GM18505 (cell line): ENCODE measurements around the gene SHH.

ENCODE experiments used
- ATAC-seq: cut with Tn5 transposase; IDR thresholded peaks from one replicate; pipeline ENCODE4 v1.9.1; 2021; ENCODE audit not compliant: unreplicated experiment
- POLR2A ChIP-seq: IDR thresholded peaks from 4 replicates; pipeline ENCODE4 v1.6.1; 2011; ENCODE audit warnings: borderline replicate concordance; ENCODE audit not compliant: insufficient read depth, insufficient read length; ENCODE audit errors: extremely low read depth

The SHH gene

DNA sequence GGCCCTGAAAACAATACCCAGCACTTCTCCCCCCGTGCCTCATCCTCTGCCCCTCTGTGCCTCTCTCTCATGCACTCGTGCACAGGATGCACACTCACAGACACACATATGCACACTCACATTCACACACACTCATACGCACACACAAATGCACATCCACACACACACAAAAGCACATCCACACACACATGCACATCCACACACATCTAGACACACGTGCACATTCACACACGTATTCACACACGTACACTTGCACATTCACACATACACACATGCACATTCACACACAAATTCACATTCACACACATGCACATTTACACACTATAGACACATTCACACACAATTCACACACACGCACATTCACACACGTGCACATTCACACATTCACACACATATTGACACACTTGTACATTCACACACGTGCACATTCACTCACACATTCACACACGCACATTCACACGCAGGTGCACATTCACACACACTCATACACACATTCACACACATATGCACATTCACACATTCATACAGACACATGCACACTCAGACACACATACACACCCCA, 19.2 kb downstream of the SHH start:
- TF ChIP-seq POLR2A = no peak
- ATAC-seq = no peak

DNA sequence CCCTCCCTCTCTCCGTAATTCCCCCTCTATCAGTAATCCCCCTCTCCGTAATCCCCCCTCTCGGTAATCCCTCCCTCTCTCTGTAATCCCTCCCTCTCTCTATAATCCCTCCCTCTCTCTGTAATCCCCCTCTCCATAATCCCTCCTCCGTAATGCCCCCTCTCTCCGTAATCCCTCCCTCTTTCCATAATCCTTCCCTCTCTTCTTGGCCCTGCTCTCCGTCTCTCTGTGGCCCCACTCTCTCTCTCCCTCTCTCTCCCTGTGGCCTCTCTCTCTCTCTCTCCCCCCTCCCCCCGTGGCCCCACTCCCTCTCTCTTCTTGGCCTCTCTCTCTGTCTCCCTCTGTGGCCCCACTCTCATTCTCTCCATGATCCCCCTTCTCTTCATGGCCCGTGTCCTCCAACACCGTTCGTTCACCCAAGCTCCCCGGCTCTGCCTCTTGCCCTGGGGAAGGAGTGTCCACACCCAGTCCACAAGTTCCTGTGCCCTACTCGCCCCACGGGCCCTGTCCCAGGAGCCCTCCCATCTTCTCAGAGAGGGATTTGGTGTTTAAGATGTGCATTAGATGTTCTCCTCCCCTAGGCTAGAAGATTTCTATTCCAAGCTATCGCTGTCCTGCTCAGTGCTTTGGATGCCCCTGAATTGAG, 19.8 kb downstream of the SHH start:
- TF ChIP-seq POLR2A = no peak
- no peak for ATAC-seq

DNA sequence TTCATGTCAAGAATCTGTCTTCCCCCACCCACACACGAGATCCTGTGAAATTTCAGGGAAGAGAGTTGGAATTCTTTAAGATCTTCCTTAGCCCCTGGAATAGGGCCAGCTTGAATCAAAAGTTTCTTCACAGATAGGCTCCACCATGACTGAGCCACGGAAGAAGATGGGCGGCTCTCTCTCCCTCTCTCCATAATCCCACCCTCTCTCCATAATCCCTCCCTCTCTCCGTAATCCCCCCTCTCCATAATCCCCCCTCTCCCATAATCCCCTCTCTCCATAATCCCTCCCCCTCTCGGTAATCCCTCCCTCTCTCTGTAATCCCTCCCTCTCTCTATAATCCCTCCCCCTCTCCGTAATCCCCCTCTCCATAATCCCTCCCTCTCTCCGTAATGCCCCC, 20.4 kb downstream of the SHH start:
- ATAC-seq = no peak

DNA sequence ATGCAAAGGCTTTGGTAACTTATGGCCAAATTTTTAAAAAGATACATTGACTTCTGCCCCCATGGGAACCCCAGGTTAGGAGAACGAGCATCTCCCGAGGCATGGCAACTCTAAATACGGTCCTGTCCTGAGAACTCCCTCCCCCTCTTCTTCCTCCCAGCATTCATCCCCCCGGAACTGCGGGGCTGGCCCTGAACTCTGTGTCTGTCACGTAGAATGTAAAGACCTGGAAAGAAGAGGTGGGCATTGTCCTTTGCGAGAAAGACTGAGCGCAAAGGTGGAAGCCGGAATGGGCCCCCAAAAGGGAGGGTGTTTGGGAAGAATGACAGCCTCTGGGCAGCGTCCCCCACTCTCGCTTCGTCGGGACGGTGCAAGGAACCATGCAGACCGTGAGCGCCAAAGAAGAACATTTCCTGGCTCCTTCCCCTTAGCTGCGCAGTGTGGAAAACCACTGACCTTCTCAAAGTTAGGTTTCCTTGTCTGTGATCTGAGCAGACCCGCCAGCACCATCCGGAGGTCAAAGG, 21.0 kb downstream of the SHH start:
- TF ChIP-seq POLR2A = no peak
- ATAC-seq = no peak

More for the DNA sequence above, 20.4 kb downstream of the SHH start:
- no peak for TF ChIP-seq POLR2A

DNA sequence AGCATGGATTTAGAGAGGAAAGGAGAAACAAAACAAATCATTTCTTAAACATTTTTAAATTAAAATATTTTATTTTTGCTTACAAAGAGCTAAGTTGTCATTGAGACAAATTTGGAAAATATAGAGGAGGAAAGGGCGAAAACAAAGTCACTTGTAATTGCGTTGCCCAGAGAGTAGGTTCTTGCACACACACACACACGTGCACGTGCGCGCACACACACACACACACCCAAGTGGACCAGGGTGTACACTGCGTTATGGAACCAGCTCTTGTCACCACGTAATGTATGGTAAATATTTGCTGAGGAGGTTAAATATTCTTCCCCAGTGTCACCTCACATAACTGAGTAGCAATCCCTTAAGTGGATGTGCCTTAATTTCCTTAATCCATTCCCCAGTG, 21.6 kb downstream of the SHH start:
- TF ChIP-seq POLR2A = no peak
- ATAC-seq = no peak

DNA sequence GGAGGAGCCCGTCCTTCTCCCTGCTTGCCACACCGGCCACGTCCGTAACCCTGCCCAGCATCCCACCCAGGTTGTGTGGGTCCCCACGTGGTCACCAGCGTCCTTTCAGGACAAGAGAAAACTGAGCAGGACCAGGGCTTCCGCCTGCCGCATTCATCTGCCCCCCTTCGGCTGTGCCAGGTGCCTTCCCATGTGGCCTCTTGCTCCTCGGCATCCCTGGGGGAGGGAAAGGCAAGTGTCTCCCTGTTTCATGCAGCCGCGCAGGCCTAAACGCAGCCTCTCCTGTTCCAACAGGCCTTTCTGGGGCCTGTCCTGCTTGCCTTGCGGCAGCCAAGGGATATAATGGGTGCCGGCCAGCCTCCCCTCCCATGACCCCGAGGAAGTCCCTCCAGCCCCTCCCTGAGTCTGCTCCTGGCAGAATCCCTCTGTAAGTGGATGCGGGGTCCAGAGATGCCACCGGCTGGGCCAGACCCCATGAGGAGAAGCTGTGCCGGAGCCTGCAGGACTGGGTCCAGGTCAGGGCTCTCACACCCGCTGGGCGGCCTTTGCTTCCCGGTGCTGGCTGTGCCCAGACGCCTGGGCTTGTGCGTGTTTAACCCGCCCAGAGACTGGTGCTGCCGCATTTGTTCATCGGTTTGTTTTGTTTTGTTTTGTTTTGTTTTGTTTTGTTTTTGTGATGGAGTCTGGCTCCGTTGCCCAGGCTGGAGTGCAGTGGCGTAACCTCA, 23.1 kb downstream of the SHH start:
- no peak for TF ChIP-seq POLR2A
- ATAC-seq = no peak

DNA sequence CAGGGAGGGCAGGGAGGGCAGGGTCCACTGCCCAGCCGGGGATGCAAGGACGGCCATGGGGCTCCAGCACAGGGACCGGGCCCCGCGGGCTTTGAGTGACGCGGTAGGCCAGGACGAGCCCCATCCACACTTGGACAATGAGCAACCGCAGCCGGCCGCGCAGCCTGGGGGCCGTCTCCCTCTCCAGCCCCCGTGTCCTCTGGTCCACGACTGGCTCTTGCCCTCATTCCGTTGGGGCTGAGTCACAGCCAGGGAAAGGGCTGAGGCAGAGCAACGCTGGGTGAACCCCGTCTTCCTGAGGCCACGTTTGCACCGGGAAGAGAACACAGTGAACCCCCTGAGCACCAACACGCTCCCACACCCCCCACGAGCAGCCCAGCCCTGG, 23.7 kb downstream of the SHH start:
- TF ChIP-seq POLR2A = no peak
- no peak for ATAC-seq

DNA sequence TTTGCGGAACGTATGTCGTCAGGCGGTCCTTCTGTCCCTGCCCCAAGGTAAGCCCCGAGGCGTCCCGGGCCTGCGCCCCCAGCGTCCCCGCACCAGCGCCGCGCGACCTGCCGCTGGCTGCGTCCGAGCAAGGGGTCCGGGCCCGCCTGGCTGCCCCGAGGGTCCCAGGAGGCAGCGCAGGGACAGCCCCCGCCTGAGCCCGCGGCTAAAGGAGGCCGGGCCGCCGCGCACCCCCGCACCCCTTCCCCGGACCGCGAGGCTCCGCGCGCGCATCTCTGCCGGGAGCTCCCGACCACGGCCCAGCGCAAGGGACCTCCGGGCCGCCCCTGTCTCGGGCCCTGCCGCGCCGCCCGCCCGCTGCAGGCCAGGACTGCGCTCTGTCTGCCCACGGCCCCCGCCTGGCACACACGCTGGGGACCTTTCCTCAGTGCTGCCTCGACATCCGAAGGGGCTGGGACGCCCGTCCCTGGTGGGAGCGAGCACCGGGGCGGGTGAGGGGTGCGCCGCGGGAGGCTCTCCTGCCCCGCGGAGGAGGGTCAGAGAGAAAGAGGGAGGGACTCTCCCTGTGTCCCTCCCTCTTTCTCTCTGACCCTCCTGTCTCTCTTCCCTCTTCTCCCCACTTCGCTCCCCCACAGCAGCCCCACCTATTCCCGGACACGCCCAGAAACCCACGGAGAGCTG, 25.0 kb downstream of the SHH start:
- TF ChIP-seq POLR2A = no peak
- no peak for ATAC-seq

DNA sequence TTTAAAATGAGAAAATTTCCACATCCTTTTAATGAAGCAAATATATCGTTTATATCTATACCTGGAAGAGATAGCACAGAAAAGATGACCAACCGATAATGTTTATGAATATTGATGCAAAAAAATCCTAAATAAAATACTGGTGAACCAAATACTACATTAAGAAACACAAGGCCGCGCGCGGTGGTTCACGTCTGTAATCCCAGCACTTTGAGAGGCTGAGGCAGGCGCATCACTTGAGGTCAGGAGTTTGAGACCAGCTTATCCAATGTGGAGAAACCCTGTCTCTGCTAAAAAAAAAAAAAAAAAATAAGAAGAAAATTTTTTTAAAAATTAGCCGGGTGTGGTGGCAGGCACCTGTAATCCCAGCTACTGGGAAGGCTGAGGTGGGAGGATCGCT, 25.8 kb downstream of the SHH start:
- ATAC-seq = no peak
- no peak for TF ChIP-seq POLR2A

DNA sequence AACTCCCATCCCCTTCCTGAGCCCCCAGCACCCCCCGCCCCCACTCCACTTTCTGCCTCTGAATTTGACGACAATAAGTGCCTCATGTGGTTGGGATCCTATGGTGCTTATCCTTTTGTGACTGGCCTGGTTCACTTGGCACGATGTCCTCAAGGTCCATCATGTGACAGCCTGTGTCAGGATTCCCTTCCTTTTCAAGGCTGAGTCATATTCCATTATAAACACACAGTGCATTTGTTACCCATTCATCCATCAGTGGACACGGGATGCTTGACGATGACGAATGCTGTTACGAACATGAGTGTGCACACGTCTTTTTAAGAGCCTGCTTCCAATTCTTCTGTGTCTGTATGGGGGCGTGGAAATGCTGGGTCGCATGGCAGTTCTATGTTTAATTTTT, 26.7 kb downstream of the SHH start:
- TF ChIP-seq POLR2A = no peak
- ATAC-seq = no peak

DNA sequence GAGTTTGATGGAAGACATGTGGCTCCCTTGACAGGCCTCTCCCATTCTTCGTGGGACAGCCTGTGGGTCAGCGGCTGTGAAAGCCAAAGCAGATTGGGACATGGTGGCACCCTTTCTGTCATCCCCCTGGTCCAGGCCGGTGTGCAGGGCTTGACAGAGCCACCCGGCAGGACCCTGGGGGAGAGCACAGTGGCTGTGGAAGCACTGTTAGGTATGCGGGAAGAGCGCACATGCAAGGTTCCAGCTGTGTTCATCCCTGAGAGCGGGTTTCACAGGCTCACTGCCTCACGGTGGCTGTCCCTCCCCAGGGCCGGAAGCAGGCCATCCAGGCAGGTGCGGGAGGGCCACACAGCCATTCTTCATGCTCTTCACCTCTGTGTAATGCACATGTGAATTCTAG, 29.8 kb downstream of the SHH start:
- no peak for ATAC-seq
- TF ChIP-seq POLR2A = no peak

DNA sequence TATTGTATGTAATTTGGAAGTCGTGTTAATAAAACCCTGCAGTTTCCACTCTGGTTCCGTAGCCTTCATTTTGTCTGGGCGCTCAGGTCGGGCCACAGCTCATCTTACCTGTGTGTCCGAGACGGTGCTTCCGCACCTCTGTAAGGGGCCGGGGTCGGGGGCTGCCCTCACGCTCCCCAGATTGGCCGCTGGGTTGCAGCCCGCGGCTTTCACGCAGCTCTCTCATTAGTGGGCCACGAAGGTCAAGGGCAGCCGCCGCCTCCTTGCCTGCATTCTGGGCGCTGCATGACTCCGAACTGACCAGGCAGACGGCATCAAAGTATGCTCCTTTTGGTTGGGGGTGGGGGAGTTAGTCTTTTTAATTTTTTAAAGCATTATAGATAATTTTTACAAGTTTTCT, 30.8 kb downstream of the SHH start:
- TF ChIP-seq POLR2A = no peak
- ATAC-seq = no peak

DNA sequence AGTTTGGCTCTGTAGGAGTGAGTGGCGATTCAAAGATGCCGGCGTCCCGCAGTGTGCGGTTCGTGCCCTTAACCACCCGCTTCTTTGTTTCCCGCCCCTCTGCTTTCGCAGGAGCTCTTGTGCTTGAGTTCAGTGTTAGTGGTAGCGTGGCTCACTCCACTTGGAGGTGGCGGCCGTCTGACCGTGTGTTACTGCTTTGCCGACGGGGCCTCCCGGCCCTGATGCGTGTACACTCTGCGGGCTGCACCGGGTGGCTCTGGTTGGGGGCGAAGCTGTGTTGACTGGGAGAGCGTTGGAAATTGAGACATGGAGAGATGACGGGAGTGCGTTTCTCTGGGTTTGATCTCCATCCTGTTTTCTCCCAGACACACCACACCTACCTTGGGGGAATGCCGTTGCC, 31.4 kb downstream of the SHH start:
- no peak for TF ChIP-seq POLR2A

More for the DNA sequence above, 31.4 kb downstream of the SHH start:
- no peak for ATAC-seq
